HepG2 (cell line): ENCODE results near the gene ZNF274. TPM values are rescaled to one million over a fixed set of nuclear protein-coding genes. Genes with fewer than 3 reads are reported as not detected.

ENCODE experiments used
- CSRNP1 ChIP-seq: sonication (generic); formaldehyde crosslinking; IDR thresholded peaks from 2 replicates; pipeline ENCODE4 v1.8.1; 2023; ENCODE audit warnings: mild to moderate bottlenecking, missing genetic modification reagents
- FOXK1 ChIP-seq: sonication (generic); formaldehyde crosslinking; IDR thresholded peaks from 2 replicates; pipeline ENCODE4 v1.4.0; 2020; ENCODE audit warnings: low read depth, missing genetic modification reagents, borderline replicate concordance
- GTF3A ChIP-seq: sonication (generic); formaldehyde crosslinking; conservative IDR thresholded peaks from 2 replicates; pipeline ENCODE4 v1.4.0; 2020; ENCODE audit warnings: mild to moderate bottlenecking, missing genetic modification reagents
- MEF2D ChIP-seq: sonication (generic); formaldehyde crosslinking; IDR thresholded peaks from 2 replicates; pipeline ENCODE4 v1.5.1; 2020; ENCODE audit warnings: mild to moderate bottlenecking, missing genetic modification reagents
- NFE2L1 ChIP-seq: sonication (generic); formaldehyde crosslinking; IDR thresholded peaks from 2 replicates; pipeline ENCODE4 v1.4.0; 2020; ENCODE audit warnings: missing genetic modification reagents, mild to moderate bottlenecking, borderline replicate concordance
- NR2F2 ChIP-seq: IDR thresholded peaks from 2 replicates; pipeline ENCODE4 v1.6.1; 2012; ENCODE audit warnings: low read depth, inconsistent platforms, borderline replicate concordance
- PCBP2 ChIP-seq: fragments of 200-400 bp; formaldehyde crosslinking; optimal IDR thresholded peaks from 2 replicates; pipeline ENCODE3; 2018; ENCODE audit warnings: low read length, low read depth; ENCODE audit not compliant: poor library complexity, severe bottlenecking
- PHF5A ChIP-seq: IDR thresholded peaks from one replicate; pipeline ENCODE4 v1.6.1; 2018; ENCODE audit warnings: low read depth, missing genetic modification reagents; ENCODE audit not compliant: unreplicated experiment
- RBAK ChIP-seq: sonication (generic); formaldehyde crosslinking; IDR thresholded peaks from 2 replicates; pipeline ENCODE4 v1.5.1; 2020; ENCODE audit warnings: mild to moderate bottlenecking, missing genetic modification reagents
- SETDB1 ChIP-seq: sonication (generic); formaldehyde crosslinking; IDR thresholded peaks from 2 replicates; pipeline ENCODE4 v1.5.1; 2020; ENCODE audit warnings: missing genetic modification reagents, mild to moderate bottlenecking, borderline replicate concordance
- SP5 ChIP-seq: IDR thresholded peaks from 2 replicates; pipeline ENCODE4 v1.6.1; 2016; ENCODE audit warnings: low read depth, borderline replicate concordance
- TBX2 ChIP-seq: sonication (generic); formaldehyde crosslinking; IDR thresholded peaks from 2 replicates; pipeline ENCODE4 v1.5.0; 2020; ENCODE audit warnings: missing genetic modification reagents, mild to moderate bottlenecking, borderline replicate concordance
- ZBTB20 ChIP-seq: sonication (generic); formaldehyde crosslinking; IDR thresholded peaks from 2 replicates; pipeline ENCODE4 v1.8.1; 2023; ENCODE audit warnings: missing genetic modification reagents, low read depth, mild to moderate bottlenecking, borderline replicate concordance
- ZFX ChIP-seq: sonication (generic); formaldehyde crosslinking; IDR thresholded peaks from 2 replicates; pipeline ENCODE4 v1.4.0; 2020; ENCODE audit warnings: mild to moderate bottlenecking, low read depth, missing genetic modification reagents, moderate library complexity
- ZNF205 ChIP-seq: IDR thresholded peaks from 2 replicates; pipeline ENCODE4 v1.6.1; 2018; ENCODE audit warnings: missing biosample characterization, missing genetic modification reagents
- ZNF30 ChIP-seq: sonication (generic); formaldehyde crosslinking; IDR thresholded peaks from 2 replicates; pipeline ENCODE4 v1.5.0; 2020; ENCODE audit warnings: mild to moderate bottlenecking, missing genetic modification reagents
- ZNF333 ChIP-seq: sonication (generic); formaldehyde crosslinking; IDR thresholded peaks from 2 replicates; pipeline ENCODE4 v1.4.0; 2020; ENCODE audit warnings: mild to moderate bottlenecking, missing genetic modification reagents, borderline replicate concordance
- ZNF501 ChIP-seq: sonication (generic); formaldehyde crosslinking; IDR thresholded peaks from 2 replicates; pipeline ENCODE4 v1.5.1; 2020; ENCODE audit warnings: mild to moderate bottlenecking, moderate library complexity, missing genetic modification reagents
- ZNF546 ChIP-seq: sonication (generic); formaldehyde crosslinking; conservative IDR thresholded peaks from 2 replicates; pipeline ENCODE4 v1.8.1; 2023; ENCODE audit warnings: mild to moderate bottlenecking, missing genetic modification reagents
- ZNF605 ChIP-seq: sonication (generic); formaldehyde crosslinking; IDR thresholded peaks from 2 replicates; pipeline ENCODE4 v1.8.0; 2022; ENCODE audit warnings: mild to moderate bottlenecking, missing genetic modification reagents
- ZNF616 ChIP-seq: sonication (generic); formaldehyde crosslinking; IDR thresholded peaks from 2 replicates; pipeline ENCODE4 v1.5.0; 2020; ENCODE audit warnings: low read depth, mild to moderate bottlenecking, missing genetic modification reagents
- ZNF652 ChIP-seq: IDR thresholded peaks from 2 replicates; pipeline ENCODE4 v1.6.1; 2016; ENCODE audit warnings: low read depth, borderline replicate concordance
- ZNF780A ChIP-seq: sonication (generic); formaldehyde crosslinking; IDR thresholded peaks from 2 replicates; pipeline ENCODE4 v1.8.0; 2022; ENCODE audit warnings: mild to moderate bottlenecking, missing genetic modification reagents, moderate library complexity
- ZZZ3 ChIP-seq: sonication (generic); formaldehyde crosslinking; IDR thresholded peaks from 2 replicates; pipeline ENCODE4 v1.4.0; 2020; ENCODE audit warnings: missing genetic modification reagents, mild to moderate bottlenecking, borderline replicate concordance
- polyA plus RNA-seq, 8 experiments: library from polyadenylated mRNA; depleted of rRNA in 3 of 8; stranded (reverse) in 7 of 8; unstranded in 1 of 8; fragments of >200 nt; fragmentation: Illumina TruSeq in 4 of 8; extraction: Trizol in 4 of 8; gene quantifications; 2 replicates each; pipeline versions ENCODE4 v1.2.1 to v1.2.3, GENCODE V29; 2011 to 2016; ENCODE audit warnings: low read depth in 4 of 8, missing spikeins in 1 of 8, mixed read lengths in 1 of 8; ENCODE audit not compliant: insufficient read depth in 1 of 8
- total RNA-seq, 5 experiments: library from RNA; depleted of rRNA; stranded (reverse); fragments of >200 nt; fragmentation: Illumina TruSeq; extraction: Trizol; gene quantifications; 2 replicates each; pipeline ENCODE4 v1.2.3, GENCODE V29; 2016; ENCODE audit warnings: low read depth in 1 of 5
- TF ChIP-seq, protein P1 (sequence below): sonication (generic); formaldehyde crosslinking; IDR thresholded peaks from 2 replicates; pipeline ENCODE4 v1.9.0; 2021; ENCODE audit warnings: missing genetic modification reagents, borderline replicate concordance
- TF ChIP-seq, protein P2 (sequence below): sonication (generic); formaldehyde crosslinking; IDR thresholded peaks from 2 replicates; pipeline ENCODE4 v1.4.0; 2020; ENCODE audit warnings: missing genetic modification reagents

The ZNF274 gene
- total and polyA plus RNA-seq, 2 of the 13 experiments (the other 11 are each of a cell fraction or from before 2014, with no cell fraction given): 16.1 to 23.0 TPM

DNA sequence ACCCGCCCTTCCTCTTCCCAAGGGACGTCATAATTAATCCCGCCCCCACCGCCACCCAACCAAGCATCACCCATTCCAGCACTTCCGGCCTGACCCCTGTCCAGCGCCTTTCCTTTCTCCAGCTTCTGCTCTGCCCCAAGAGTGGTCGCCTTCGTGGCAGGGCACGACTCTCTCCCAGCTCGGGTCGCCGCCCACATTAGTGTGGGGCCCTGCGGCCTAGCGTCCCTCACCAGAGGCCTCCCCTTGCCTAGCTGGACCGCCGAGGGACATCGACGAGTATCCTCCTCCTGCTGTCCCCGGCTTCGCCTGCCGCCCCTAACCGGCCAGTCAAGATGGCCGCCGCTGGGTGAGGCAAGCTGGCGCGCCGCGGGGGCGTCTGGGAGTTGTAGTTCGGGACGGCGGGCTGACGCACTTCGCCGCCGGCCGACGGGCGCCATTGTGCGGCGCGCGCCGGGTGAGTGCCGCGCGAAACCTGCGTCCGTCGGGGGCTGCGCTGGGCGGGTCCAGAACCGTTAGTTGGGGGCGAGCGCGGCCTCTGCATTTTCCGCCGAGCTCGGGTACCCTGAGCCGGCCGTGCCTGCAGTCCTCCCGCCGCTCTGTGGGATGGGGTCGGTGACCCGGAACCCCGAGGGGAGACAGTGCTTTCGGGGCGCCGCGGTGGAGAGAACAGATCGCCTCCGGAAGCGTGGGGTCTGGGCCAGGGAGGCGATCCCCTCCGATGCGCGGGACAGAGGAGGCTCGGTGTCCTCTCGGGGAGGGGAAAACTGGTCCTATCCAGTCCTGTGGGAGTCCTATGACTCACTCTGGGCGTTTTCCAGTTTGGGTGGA, at the start of gene ZNF274 (continued):
- TF ChIP-seq SETDB1 (CRISPR knock-in tag) (0 out of 2 replicates have a peak, but pooled peaks have one; percentile 43), NFE2L1 (CRISPR knock-in tag) (0 out of 2 replicates have a peak, but pooled peaks have one; percentile 42), ZBTB20 (CRISPR knock-in tag) (0 out of 2 replicates have a peak, but pooled peaks have one; percentile 57), ZNF30 (CRISPR knock-in tag) (no peak), ZNF605 (CRISPR knock-in tag) (peak; percentile 67; the same call in 1 of the 2 replicates), MEF2D (CRISPR knock-in tag) (0 out of 2 replicates have a peak, but pooled peaks have one; percentile 48), ZNF205 (no peak), PHF5A (CRISPR knock-in tag) (no peak), CSRNP1 (CRISPR knock-in tag) (peak; percentile 48; the same call in 1 of the 2 replicates), GTF3A (no peak), ZNF780A (CRISPR knock-in tag) (peak; percentile 84; the same call in 1 of the 2 replicates), PCBP2 (no peak), TBX2 (CRISPR knock-in tag) (peak; percentile 53; the same call in 1 of the 2 replicates), ZZZ3 (CRISPR knock-in tag) (no peak), FOXK1 (CRISPR knock-in tag) (peak; percentile 59; the same call in 1 of the 2 replicates), ZFX (CRISPR knock-in tag) (peak; percentile 79), RBAK (CRISPR knock-in tag) (no peak), ZNF546 (CRISPR knock-in tag) (peak; percentile 72; the same call in 1 of the 2 replicates), SP5 (CRISPR knock-in tag) (no peak), ZNF501 (CRISPR knock-in tag) (peak; percentile 98), ZNF652 (CRISPR knock-in tag) (no peak), ZNF333 (peak; percentile 64), NR2F2 (peak; percentile 33; the same call in 1 of the 2 replicates), ZNF616 (peak; percentile 75; the same call in 1 of the 2 replicates)
- TF ChIP-seq, protein P1, sequence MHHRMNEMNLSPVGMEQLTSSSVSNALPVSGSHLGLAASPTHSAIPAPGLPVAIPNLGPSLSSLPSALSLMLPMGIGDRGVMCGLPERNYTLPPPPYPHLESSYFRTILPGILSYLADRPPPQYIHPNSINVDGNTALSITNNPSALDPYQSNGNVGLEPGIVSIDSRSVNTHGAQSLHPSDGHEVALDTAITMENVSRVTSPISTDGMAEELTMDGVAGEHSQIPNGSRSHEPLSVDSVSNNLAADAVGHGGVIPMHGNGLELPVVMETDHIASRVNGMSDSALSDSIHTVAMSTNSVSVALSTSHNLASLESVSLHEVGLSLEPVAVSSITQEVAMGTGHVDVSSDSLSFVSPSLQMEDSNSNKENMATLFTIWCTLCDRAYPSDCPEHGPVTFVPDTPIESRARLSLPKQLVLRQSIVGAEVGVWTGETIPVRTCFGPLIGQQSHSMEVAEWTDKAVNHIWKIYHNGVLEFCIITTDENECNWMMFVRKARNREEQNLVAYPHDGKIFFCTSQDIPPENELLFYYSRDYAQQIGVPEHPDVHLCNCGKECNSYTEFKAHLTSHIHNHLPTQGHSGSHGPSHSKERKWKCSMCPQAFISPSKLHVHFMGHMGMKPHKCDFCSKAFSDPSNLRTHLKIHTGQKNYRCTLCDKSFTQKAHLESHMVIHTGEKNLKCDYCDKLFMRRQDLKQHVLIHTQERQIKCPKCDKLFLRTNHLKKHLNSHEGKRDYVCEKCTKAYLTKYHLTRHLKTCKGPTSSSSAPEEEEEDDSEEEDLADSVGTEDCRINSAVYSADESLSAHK (CRISPR knock-in tag): no peak
- TF ChIP-seq, protein P2, sequence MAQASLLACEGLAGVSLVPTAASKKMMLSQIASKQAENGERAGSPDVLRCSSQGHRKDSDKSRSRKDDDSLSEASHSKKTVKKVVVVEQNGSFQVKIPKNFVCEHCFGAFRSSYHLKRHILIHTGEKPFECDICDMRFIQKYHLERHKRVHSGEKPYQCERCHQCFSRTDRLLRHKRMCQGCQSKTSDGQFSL (CRISPR knock-in tag): no peak
